Stimulated activated naive CD8-positive, alpha-beta T cell treated with anti-CD3 and anti-CD28 coated beads, Interleukin-15, Interleukin-2, amounts not matched to agents 100 ng/mL and 50 ng/mL, for 24 hours (primary cell): Measurements from ENCODE around the gene KLHDC8A.
"Not testable (repeated sequence)": the region's sequence is repeated elsewhere in the genome, so short reads cannot be mapped to it uniquely, and the experiment has no call there.

ENCODE experiments used
- H3K27ac Mint-ChIP-seq: one replicate; pipeline ENCODE4 v1.8.0; 2021; ENCODE audit warnings: mild to moderate bottlenecking, mixed read lengths
- H3K27me3 Mint-ChIP-seq: one replicate; pipeline ENCODE4 v1.8.0; 2021; ENCODE audit warnings: mixed read lengths
- H3K36me3 Mint-ChIP-seq: one replicate; pipeline ENCODE4 v1.8.0; 2021; ENCODE audit warnings: low read depth, mixed read lengths
- H3K4me1 Mint-ChIP-seq: one replicate; pipeline ENCODE4 v1.8.0; 2021; ENCODE audit warnings: low read depth, mixed read lengths
- H3K4me3 Mint-ChIP-seq: one replicate; pipeline ENCODE4 v1.8.0; 2021; ENCODE audit warnings: mild to moderate bottlenecking, mixed read lengths
- H3K9me3 Mint-ChIP-seq: one replicate; pipeline ENCODE4 v1.8.0; 2021; ENCODE audit warnings: mixed read lengths

KLHDC8A gene

DNA sequence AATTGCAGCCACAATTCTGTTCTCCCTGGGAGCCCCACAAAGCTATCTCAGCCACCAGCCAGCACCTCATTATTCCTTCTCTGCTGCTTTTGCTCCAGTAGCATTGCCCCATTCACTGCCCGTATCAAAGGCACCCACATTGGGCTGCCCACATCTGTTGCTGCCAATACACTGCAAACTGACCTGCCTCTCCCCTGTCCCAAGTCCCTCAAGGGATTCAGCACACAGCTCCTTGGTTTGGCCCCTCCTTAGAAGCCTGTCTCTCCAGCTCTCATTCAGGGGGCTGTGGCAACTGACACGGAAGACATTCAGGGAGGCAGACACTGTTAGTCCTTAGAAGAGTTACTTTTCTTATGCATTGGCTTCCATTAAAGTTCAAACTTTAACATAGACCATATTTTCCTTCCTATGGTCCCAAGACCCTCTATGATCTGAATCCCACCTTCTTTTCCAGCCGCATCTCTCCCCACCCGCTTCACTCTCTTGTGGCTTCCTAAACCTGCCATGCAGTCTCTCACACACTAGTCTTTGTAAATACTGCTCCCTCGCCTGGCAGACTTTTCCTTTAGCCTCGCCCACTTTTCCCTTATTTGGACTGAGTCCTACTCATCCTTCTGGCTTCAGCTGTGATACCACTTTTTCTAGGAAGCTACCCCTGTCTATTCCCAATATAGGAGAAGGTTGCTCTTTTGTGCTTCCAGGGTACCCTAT lies 19.3 kb upstream of the KLHDC8A start:
- H3K36me3 Mint-ChIP-seq: no peaks in the 10 kb centered on the region
- H3K4me3 Mint-ChIP-seq: no peak overlapping the region
- H3K27ac Mint-ChIP-seq: no peak overlapping the region
- H3K27me3 Mint-ChIP-seq: peaks cover 10% of the 10 kb centered on the region
- H3K4me1 Mint-ChIP-seq: peaks cover 11% of the 10 kb centered on the region
- H3K9me3 Mint-ChIP-seq: no peaks in the 10 kb centered on the region

- Mint-ChIP-seq H3K27me3 (peaks cover 10% of the 10 kb centered on the region), H3K27ac (no peak overlapping the region), H3K36me3 (no peaks in the 10 kb centered on the region), H3K9me3 (no peaks in the 10 kb centered on the region), H3K4me3 (no peak overlapping the region), H3K4me1 (peaks cover 11% of the 10 kb centered on the region)
Observed at GRCh38 chr1:205374210-205375078, 17.7 kb upstream of the KLHDC8A start.

- H3K27me3 Mint-ChIP-seq: peaks cover 6% of the 10 kb centered on the region
- no peak overlapping the region for H3K4me3 Mint-ChIP-seq
- no peaks in the 10 kb centered on the region for H3K36me3 Mint-ChIP-seq
- H3K4me1 Mint-ChIP-seq: peaks cover 11% of the 10 kb centered on the region
- H3K9me3 Mint-ChIP-seq: no peaks in the 10 kb centered on the region
- H3K27ac Mint-ChIP-seq: no peak overlapping the region
Observed at GRCh38 chr1:205373798-205374175, 17.1 kb upstream of the KLHDC8A start.

GRCh38 chr1:205373022-205373797 lies 16.5 kb upstream of the KLHDC8A start:
- H3K27me3 Mint-ChIP-seq: peaks cover 6% of the 10 kb centered on the region
- H3K36me3 Mint-ChIP-seq: no peaks in the 10 kb centered on the region
- H3K9me3 Mint-ChIP-seq: no peaks in the 10 kb centered on the region
- H3K4me1 Mint-ChIP-seq: peaks cover 11% of the 10 kb centered on the region
- no peak overlapping the region for H3K4me3 Mint-ChIP-seq
- H3K27ac Mint-ChIP-seq: no peak overlapping the region

GRCh38 chr1:205371871-205372660 lies 15.3 kb upstream of the KLHDC8A start:
- Mint-ChIP-seq H3K4me3 (no peak overlapping the region), H3K27me3 (peaks cover 6% of the 10 kb centered on the region), H3K9me3 (no peaks in the 10 kb centered on the region), H3K27ac (no peak overlapping the region), H3K4me1 (peaks cover 11% of the 10 kb centered on the region), H3K36me3 (no peaks in the 10 kb centered on the region)

DNA sequence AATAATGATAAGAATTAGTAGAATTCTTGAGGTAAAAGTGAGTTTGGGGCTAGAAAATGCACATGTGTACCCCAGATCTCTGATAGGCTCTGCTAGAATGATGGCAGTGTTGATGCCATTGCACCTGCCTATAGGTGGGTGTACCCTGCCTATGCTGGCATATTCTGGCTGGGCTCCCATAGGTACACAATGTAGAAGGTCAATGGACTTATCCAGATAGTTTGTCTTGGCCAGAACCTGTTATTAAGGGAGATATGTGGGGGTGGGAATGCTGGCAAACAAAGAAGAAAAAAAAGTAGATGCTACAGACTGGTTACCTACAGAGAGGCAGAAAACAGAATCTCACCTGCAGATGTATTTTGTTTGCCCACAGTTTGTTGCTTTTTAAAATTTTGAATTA lies 14.1 kb upstream of the KLHDC8A start:
- H3K4me1 Mint-ChIP-seq: peaks cover 11% of the 10 kb centered on the region

GRCh38 chr1:205369701-205370123 lies 13.0 kb upstream of the KLHDC8A start:
- H3K27ac Mint-ChIP-seq: no peak overlapping the region
- H3K27me3 Mint-ChIP-seq: peaks cover 6% of the 10 kb centered on the region
- H3K4me3 Mint-ChIP-seq: no peak overlapping the region
- no peaks in the 10 kb centered on the region for H3K36me3 Mint-ChIP-seq
- peaks cover 10% of the 10 kb centered on the region for H3K4me1 Mint-ChIP-seq
- H3K9me3 Mint-ChIP-seq: no peaks in the 10 kb centered on the region

More for the DNA sequence above, 14.1 kb upstream of the KLHDC8A start:
- Mint-ChIP-seq H3K36me3 (no peaks in the 10 kb centered on the region), H3K27ac (no peak overlapping the region), H3K4me3 (no peak overlapping the region), H3K27me3 (peaks cover 6% of the 10 kb centered on the region), H3K9me3 (no peaks in the 10 kb centered on the region)

- no peak overlapping the region for H3K27ac Mint-ChIP-seq
- no peak overlapping the region for H3K4me3 Mint-ChIP-seq
- H3K4me1 Mint-ChIP-seq: no peaks in the 10 kb centered on the region
- peaks cover 4% of the 10 kb centered on the region for H3K27me3 Mint-ChIP-seq
- no peaks in the 10 kb centered on the region for H3K9me3 Mint-ChIP-seq
- no peaks in the 10 kb centered on the region for H3K36me3 Mint-ChIP-seq
Observed at GRCh38 chr1:205368478-205368877, 11.8 kb upstream of the KLHDC8A start.

DNA sequence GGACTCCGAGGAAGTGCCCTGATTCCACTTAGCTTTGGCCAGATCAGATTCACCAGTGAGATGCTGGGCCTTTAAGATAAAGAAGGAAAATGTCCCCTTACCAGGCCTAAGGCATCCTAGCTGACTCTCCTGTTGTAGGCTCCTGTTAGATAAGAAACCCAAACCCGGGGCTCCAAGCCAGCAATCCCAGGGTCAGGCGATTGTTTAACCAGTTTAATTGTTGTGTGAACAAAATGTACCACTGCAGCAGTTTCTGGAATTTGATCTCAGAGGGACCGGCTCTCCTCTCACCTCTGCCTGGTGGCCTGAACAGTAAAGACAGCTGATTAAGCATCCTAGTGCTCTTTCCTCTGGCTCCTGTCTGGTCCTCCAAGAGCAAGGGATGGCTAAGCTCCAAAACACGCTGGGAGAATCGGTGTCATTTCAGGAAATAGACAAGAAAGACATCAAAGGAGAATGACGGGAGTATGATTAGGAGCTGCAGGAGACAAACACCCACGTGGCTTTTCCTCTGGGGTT lies 9.3 kb upstream of the KLHDC8A start:
- H3K36me3 Mint-ChIP-seq: no peaks in the 10 kb centered on the region
- H3K4me1 Mint-ChIP-seq: no peaks in the 10 kb centered on the region
- H3K27me3 Mint-ChIP-seq: no peaks in the 10 kb centered on the region
- H3K27ac Mint-ChIP-seq: no peak overlapping the region
- H3K4me3 Mint-ChIP-seq: no peak overlapping the region
- H3K9me3 Mint-ChIP-seq: no peaks in the 10 kb centered on the region

DNA sequence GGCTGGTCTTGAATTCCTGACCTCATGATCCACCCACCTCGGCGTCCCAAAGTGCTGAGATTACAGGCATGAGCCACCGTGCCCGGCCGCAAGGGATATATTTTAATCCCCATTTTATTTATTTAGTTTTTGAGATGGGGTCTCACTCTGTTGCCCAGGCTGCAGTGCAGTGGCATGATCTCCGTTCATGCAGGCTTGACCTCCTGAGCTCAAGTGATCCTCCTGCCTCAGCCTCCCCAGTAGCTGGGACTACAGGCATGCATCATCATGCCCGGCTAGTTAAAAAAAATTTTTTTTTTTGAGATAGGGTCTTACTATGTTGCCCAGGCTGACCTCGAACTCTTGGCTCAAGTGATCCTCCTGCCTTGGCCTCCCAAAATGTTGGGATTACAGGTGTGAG lies 8.4 kb upstream of the KLHDC8A start:
- H3K9me3 Mint-ChIP-seq, H3K36me3 Mint-ChIP-seq: not testable (repeated sequence)

DNA sequence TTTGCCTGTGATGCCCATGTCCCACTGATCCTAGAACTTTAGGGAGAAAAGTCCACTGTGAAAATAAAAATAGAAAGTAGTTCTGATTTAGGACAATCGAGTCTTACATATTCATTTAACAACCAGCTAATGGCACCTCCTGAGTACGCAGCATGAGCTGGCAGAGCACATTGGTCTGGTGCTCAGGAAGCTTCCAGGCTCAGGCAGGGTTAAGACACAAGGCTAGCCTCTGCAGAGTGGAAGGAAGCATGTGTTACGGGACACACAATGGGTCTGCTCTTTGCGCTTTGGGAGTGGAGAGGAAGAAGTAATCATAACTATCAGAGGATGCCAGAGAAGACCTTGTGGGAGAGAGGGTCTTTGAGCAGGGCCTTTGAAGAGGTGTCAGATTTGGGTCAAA lies 4.2 kb upstream of the KLHDC8A start:
- no peak overlapping the region for H3K4me3 Mint-ChIP-seq
- H3K36me3 Mint-ChIP-seq: no peaks in the 10 kb centered on the region
- H3K27ac Mint-ChIP-seq: no peak overlapping the region
- peaks cover 21% of the 10 kb centered on the region for H3K27me3 Mint-ChIP-seq
- H3K4me1 Mint-ChIP-seq: no peaks in the 10 kb centered on the region
- H3K9me3 Mint-ChIP-seq: no peaks in the 10 kb centered on the region

More for the DNA sequence above, 8.4 kb upstream of the KLHDC8A start:
- not testable (repeated sequence) for H3K27me3 Mint-ChIP-seq, H3K4me1 Mint-ChIP-seq, H3K4me3 Mint-ChIP-seq, H3K27ac Mint-ChIP-seq

DNA sequence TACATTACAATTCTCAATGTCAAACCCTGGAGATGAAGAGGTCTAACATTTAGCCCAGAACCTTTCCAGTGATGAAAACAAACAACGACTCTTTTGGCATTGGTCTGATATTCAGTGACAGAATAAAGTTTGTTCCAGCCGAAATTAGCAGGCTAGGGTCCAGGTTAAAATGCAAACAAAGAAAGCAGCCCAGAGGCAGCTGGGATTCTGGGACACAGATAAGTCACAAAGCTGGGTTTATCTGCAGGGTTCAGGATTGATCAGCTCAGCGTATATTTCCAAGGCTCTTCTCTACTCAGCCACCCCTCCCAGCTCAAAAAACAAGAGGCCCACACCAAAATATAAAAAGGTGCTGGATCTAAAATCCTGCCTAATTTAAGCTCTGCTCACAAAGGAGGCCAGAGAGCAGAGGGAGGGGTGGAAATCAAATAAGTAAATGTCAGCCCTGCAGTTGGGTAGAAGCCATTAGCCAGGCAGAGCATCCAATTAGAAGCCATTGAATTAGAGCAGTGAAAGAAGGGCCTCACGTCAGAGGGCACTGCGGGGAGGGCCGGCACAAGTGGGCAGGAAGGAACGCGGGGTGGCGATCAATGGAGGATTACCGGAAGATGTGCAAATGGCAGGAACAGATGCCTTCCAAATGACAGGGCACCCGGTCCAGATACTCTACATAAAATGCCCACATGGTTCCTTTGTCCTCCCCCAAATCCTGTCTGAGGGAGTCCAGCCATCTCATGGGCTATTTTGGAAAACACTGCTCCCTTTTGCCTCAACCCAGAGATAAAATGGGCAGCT lies 3.2 kb upstream of the KLHDC8A start:
- H3K27me3 Mint-ChIP-seq: peaks cover 21% of the 10 kb centered on the region
- H3K9me3 Mint-ChIP-seq: no peaks in the 10 kb centered on the region
- no peak overlapping the region for H3K4me3 Mint-ChIP-seq
- H3K4me1 Mint-ChIP-seq: no peaks in the 10 kb centered on the region
- no peaks in the 10 kb centered on the region for H3K36me3 Mint-ChIP-seq
- no peak overlapping the region for H3K27ac Mint-ChIP-seq

DNA sequence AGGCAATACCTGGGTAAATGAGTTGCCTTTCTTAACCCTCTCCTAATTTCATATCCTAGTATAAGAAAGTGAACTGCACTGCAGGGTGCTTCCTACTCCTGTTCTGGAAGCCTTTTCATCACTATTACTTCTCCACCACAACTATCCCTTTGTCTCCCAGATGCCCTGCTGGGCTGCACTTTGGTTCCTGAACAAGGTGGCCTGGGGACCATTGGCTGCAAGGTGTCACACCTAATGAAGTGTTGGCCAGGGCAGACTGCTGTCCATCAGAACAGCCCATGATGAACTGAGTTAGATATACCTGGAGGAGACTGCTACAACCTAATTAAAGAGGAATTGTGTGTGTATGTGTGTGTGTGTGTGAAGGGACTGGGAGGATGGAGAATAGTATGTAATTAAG lies 1.9 kb upstream of the KLHDC8A start:
- H3K4me1 Mint-ChIP-seq: no peaks in the 10 kb centered on the region
- no peak overlapping the region for H3K27ac Mint-ChIP-seq
- no peak overlapping the region for H3K4me3 Mint-ChIP-seq
- peaks cover 21% of the 10 kb centered on the region for H3K27me3 Mint-ChIP-seq
- H3K36me3 Mint-ChIP-seq: no peaks in the 10 kb centered on the region
- H3K9me3 Mint-ChIP-seq: no peaks in the 10 kb centered on the region
